GM19463 (cell line): ENCODE data around the gene AXIN2.
"Not testable (repeated sequence)": the region's sequence is repeated elsewhere in the genome, so short reads cannot be mapped to it uniquely, and the experiment has no call there.

ENCODE experiments used
- ATAC-seq: cut with Tn5 transposase; IDR thresholded peaks from one replicate; pipeline ENCODE4 v1.9.1; 2021; ENCODE audit warnings: mild to moderate bottlenecking, moderate library complexity; ENCODE audit not compliant: unreplicated experiment

AXIN2 gene

GRCh38 chr17:65523411-65523810, 38.0 kb downstream of the AXIN2 start:
- ATAC-seq, result no peak

GRCh38 chr17:65522751-65523404, 38.6 kb downstream of the AXIN2 start:
- ATAC-seq, result no peak

DNA sequence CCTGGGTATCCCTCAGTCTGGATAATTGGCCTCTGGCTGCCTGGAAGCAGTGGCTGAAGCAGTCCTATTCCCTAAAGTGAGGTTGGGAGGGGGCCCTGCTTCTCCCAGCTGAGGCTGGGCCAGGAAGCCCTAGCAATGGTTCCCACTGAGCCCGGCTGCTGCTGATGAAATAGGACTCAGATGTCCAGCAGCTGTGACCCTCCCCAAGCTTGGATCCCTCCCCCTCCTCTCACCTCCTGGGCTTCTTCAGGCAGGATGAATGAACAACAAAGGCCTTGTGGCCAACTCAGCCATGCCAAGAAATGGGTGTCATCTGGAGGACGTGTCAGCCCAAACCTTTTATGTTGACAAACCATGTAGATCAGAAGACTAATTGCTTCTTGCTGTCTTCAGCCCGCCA, 42.0 kb downstream of the AXIN2 start:
- no peak for ATAC-seq

GRCh38 chr17:65518256-65518655, 43.2 kb downstream of the AXIN2 start:
- ATAC-seq, result no peak

DNA sequence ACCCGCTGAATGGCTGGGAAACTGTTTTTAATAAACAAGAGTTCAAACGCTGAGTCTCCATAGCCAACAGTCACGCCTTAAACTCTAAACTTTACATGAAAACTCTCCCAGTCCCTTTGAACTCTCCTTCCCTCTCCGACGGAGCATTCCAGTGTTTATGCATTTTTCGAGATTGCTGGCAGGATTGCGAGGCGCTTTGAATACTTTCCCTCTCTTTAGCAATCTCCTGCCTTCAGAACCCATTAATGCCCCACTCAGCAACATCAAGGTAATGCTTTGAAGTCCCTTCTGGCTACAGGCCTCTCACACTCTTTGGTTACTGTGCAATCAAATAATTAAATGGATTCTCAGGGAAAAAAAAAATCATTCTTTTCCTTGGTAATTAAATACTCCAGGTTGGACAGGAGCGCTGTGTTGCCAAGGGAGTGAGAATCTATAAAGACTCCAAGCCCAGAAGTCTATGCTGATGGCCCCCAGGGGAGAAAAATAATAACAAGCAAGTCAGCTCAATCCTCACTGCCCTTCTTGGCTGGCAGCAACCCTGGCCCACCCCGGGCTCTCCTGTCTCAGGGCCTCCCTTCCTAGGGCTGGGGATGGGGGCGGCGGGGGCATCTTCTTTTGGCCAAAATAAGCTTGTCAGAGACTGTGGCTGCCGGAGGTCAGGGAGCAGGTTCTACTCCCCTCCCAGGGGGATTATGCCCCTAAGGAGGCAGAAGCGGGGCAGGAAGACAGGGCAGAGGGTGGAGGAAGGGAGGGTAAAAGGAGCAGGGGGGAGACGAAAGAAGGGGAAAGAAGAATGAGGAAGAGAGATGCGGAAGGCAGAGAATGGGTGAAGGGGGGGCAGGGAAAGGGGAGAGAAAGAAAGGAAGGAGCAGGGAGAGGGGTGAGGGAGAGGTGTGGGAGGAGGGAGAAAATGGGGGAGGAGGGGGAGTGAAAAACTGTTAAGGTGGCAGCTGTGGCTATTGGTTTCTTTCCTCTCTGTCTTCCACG, 45.2 kb downstream of the AXIN2 start:
- no peak for ATAC-seq

GRCh38 chr17:65515512-65515911, 45.9 kb downstream of the AXIN2 start:
- no peak for ATAC-seq

- ATAC-seq, result no peak
These were observed 46.9 kb downstream of the AXIN2 start for GRCh38 chr17:65514541-65514940.

DNA sequence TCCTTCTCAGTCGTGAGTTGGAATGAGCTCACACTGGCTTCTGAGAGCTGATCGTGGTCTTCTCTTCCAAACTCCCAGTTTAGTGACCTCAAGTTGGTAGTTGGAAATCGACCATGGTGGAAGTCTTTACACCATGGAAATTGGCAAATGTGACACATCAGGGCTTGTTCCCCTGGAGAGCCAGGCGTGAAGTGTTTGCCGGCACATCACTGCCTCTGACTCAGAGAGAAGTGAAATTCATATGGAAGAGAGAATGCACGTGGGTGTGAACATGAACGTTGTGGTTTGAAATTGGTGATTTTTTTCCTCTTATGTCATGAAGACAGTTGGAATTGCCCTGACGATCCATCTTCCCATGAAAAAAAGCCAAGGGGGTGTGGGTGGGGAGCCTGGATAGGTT, 47.4 kb downstream of the AXIN2 start:
- ATAC-seq, result no peak

DNA sequence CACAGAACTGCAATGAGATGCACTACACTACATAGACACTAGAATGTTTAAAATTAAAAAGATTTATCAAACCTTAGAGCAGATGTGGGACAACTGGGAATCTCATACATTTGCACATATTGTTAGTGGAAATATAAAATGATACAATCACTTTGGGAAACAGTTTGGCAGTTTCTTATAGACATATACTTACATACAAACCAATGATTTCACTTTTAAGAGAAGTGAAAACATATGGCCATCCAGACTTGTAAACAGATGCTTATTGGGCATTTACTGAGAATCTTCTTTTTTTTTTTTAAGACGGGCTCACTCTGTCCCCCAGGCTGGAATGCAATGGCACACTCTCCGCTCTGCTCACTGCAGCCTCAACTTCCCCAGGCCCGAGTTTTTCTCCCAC, 50.1 kb downstream of the AXIN2 start:
- ATAC-seq, result no peak

GRCh38 chr17:65509032-65509431, 52.4 kb downstream of the AXIN2 start:
- no peak for ATAC-seq

DNA sequence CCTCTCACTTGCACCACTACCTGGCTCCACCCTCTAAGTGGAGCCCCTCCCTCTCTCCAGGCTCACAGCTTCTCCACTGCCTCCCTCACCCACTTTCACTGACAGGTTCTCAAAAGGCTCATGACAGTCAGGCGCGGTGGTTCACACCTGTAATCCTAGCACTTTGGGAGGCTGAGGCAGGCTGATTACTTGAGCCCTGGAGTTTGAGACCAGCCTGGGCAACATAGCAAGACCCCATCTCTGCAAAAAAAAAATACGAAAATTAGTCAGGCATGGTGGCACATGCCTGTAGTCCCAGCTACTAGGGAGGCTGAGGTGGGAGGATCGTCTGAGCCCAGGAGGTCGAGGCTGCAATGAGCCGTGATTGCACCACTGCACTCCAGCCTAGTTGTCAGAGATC, 56.8 kb downstream of the AXIN2 start:
- not testable (repeated sequence) for ATAC-seq

DNA sequence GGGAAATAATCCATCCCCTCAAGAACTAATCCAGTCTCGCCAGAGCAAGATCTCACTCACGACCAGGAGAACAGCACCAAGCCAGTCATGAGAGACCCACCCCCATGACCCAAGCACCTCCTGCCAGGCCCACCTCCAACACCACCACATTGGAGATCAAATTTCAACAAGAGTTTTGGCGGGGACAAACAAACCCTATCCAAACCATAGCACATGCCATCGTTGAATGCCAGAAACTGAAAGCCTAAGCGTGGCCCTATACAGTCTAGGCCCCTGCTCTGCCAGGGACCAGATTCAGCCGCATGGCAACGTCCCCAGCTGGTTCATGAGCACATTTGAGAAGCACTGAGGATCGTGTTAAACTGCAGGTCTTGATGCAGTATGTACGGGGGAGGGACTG, 57.3 kb downstream of the AXIN2 start:
- ATAC-seq, result no peak

GRCh38 chr17:65503557-65503956, 57.9 kb downstream of the AXIN2 start:
- no peak for ATAC-seq

- no peak for ATAC-seq
These were observed 62.6 kb downstream of the AXIN2 start for GRCh38 chr17:65498816-65499215.

DNA sequence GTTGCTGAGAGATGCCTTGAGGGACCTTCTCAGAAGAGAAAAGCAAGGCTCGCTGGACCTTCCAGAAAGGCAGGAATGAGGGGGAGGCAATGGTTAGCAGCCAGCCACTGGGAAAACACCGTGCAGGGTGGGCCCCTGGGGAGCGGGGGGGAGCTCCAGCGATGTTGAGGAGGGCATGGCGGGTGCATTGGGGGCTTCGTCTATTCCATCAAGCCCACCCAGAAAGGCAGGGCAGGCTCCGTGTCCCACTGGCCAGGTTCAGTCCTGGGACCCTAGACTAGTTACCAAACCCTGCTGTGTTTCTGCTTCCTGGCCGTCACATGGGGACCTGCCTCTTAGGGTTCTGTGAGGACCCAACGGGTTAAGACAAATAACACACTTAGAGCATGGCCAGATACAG, 64.6 kb downstream of the AXIN2 start:
- ATAC-seq, result no peak

GRCh38 chr17:65495122-65496055, 66.1 kb downstream of the AXIN2 start:
- ATAC-seq, result no peak

DNA sequence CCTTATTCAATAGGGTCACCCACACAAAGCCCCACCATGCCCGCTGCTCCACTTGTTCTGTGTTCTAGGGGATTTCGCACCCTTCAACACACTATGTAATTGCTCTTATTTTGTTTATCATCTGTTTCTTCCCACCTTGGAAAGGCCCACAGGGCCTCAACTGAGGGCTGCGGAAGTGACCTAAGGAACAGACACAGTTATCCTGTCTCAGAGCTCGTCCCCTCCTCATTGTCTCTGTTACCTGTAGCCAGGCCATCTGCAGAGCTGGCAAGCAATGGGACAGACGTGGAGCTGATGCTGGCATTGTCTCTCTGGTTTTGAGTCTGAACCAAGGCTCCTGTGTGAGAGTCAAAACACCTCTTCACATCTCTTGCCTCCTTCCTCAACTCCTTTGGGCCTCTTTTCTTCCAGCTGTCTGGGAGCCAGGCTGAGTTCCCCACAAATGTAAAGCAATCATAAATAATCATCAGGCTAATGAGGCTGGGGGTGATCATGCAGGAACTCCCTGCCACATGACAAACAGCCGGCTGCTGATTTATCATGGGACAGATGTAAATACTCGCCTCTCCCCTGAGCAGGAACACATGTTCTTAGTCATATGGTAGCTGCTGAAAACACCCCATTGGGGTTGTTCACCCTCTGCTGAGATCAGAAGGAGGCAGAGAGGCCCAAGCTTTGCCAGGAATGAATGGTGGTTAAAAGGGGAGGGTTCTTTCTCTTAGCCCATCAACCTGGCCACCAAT, 71.9 kb downstream of the AXIN2 start:
- ATAC-seq, result no peak

DNA sequence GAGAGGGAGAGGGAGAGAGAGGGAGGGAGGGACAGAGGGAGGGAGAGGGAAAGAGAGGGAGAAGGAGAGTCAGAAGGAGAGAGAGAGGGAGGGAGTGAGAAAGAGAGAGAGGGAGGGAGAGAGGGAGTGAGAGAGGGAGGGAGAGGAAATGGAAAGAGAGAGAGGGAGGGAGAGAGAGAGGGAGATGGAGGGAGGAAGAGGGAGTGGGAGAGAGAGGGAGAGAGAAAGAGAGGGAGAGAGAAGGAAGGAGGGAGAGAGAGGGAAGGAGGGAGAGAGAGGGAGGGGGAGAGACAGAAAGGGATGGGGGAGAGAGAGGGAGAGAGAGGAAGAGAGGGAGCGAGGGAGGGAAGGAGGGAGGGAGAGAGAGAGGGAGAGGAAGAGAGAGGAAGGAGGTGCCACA, 72.8 kb downstream of the AXIN2 start:
- no peak for ATAC-seq

- no peak for ATAC-seq
These were observed 73.5 kb downstream of the AXIN2 start for GRCh38 chr17:65487990-65488389.

DNA sequence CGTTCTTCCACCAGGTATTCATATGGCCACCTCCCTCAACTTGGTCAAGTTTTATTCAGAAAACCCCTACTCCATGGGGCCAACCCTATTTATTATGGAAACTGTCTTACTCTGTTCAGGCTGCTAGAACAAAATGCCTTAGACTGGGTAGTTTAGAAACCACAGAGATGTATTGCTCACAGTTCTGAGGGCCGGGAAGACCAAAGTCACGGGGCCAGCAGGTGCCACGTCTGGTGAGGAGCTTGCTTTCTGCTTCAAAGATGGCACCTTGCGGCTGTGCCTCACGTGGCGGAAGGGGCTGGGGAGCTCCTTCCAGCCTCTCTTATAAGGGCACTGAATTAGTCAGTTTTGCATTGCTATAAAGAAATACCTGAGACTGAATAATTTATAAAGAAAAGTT, 74.3 kb downstream of the AXIN2 start:
- ATAC-seq, result no peak
